Pancreas (tissue), 10 donors: ENCODE results near the gene CHPF. TPM values are rescaled to one million over a fixed set of nuclear protein-coding genes. Genes with fewer than 3 reads are reported as not detected.
A peak's percentile ranks its signal among the peaks of the same experiment; 100 is the strongest.

Source experiments
- ATAC-seq, 4 donors: fragments of 200-7000 bp; cut with Tn5 transposase; one replicate each; pipeline versions ENCODE4 v1.8.0 to v1.9.1; 2020; ENCODE audit warnings: mild to moderate bottlenecking in 4 of 4, moderate library complexity in 4 of 4
- DNase-seq, 6 donors: peaks; one replicate each; pipeline ENCODE4 v3.0.0-alpha.2; 2020
- FAIRE-seq: peaks from 2 replicates; lab custom pipeline; 2012; peaks lifted over from hg19 to GRCh38; lab: Jason Lieb, UNC
- H3K27ac ChIP-seq, 4 donors: fragments of 200-600 bp; sonication (generic); 1 replicate in 3 of 4; 2 replicates in 1 of 4; pipeline versions ENCODE4 v1.5.0 to v1.8.0; 2020
- H3K27me3 ChIP-seq, 4 donors: fragments of 200-600 bp; one replicate each; pipeline ENCODE4 v1.8.0; 2021
- H3K36me3 ChIP-seq, 3 donors: fragments of 200-600 bp; sonication (generic) in 1 of 3; one replicate each; pipeline versions ENCODE4 v1.5.0 to v1.8.0; 2020 to 2021
- H3K4me1 ChIP-seq, 3 donors: fragments of 200-600 bp; one replicate each; pipeline ENCODE4 v1.8.0; 2021
- H3K4me3 ChIP-seq, 4 donors: fragments of 200-600 bp; sonication (generic) in 2 of 4; one replicate each; pipeline versions ENCODE4 v1.5.0 to v1.8.0; 2020 to 2021
- H3K9me3 ChIP-seq, 4 donors: fragments of 200-600 bp; one replicate each; pipeline ENCODE4 v1.8.0; 2021
- WGBS, 2 donors: extraction: QIAGEN DNeasy Blood & Tissue Kit; methylation state at CpG; one replicate each; pipeline ENCODE4 v1.1.7; 2013; 5-methylcytosine and 5-hydroxymethylcytosine counted together
- intact Hi-C, 3 donors: fragments of 100-400 bp; cut with DNase I; formaldehyde crosslinking; loops; one replicate each; pipeline versions ENCODE4 v1.11.1 to v1.14.2; 2022
- polyA plus RNA-seq, 2 donors: library from polyadenylated mRNA; stranded (reverse); fragments of 200-250 nt; gene quantifications; one replicate each; pipeline ENCODE4 v1.2.3, GENCODE V29; 2013
- total RNA-seq, 6 donors: library from RNA; stranded (reverse); fragmentation: NEBNext Ultra II Directional in 4 of 6; extraction: Animal tissue kit (Norgen Biotek cat#: 25700) in 4 of 6; gene quantifications; one replicate each; pipeline versions ENCODE4 v1.2.1 to v1.2.4, GENCODE V29; 2021 to 2023
- TF ChIP-seq, protein P1 (sequence below), 4 donors: fragments of 200-600 bp; sonication (generic) in 3 of 4; IDR thresholded peaks; one replicate each; pipeline versions ENCODE4 v1.5.0 to v1.8.0; 2021; ENCODE audit warnings: antibody characterized with exemption in 4 of 4
- donor health status: healthy with polysubstance abuse.
- donor health status: DM: no; HTN: no; CAD: no; lungs with moderate emphysema.
- donor health status: DM: no; HTN: no; CAD: no.
- donor health status: control.
- donor health status: control.
- donor health status: Bipolar disorder and iron deficiency.
- donor health status: DM: yes; HTN: yes; CAD: no.
- donor health status: DM: no; HTN: no; CAD: no.
- donor health status: DM: no; HTN: no; CAD: no.
- donor health status: DM: yes; HTN: yes; CAD: no.

The CHPF gene
- total and polyA plus RNA-seq, 8 donors: 55.1 to 105 (median 68.5) TPM

DNA sequence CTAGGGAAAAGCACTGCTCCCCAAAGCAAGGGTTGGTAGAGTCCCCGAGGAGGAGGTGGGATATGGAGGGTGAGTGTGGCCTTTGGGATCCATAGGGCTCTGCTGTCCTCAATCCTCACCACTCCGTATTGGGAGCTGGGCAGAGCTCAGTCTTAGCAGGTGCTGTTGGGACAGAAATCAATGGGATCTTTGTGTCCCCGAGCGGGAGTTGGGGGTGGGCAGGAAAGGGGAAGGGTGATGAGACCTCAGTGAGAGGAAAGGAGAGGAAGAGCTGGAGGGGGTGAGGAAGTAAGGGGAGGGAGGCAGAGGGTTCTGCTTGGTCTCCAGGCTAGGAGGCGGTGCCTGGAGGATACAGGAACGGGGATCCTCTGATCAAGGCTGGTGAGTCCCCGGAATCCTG, 26.7 kb downstream of the CHPF start:
- WGBS, 2 donors: 64 to 73% methylated on average over 7 of the region's 7 CpGs
- intact Hi-C loops: no loop called here
- no peaks in the 10 kb centered on the region for H3K27me3 ChIP-seq

DNA sequence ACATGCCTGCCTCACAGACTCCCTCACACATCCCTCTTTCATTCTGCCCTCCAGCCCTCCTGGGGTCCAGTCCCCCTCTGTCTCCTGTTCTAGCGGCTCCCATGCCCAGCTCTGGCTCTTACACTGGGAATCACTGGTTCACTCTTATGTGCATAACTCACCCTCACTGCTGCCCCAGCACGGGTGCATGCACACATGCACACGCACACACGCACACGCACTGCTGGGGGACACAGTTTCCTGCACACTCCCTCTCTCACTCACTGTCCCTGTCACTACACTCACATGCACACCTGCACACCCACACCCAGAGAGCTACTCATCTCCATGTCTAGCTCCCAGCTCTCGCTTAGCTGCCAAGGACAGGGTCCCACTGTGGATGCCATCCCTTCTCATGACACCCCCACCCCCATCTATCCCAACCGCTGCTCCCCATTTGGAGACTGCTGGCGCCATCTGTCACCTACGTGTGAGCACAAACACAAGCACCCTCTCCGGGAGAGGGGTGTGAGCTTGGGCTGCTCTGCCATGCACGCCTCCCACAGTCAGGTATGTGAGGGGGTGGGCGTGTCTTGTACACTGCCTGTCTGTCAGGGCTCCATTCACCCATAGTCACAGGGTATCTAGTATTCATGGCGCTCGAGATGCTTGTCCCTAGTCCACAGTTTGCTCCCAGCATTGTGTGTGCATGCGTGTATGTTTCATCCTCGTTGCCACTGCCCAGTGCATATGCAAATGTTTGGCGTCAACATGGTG, 27.6 kb downstream of the CHPF start:
- WGBS, 2 donors: 57 to 70% methylated on average over 17 of the region's 17 CpGs
- H3K27me3 ChIP-seq: no peaks in the 10 kb centered on the region
- no peak for FAIRE-seq

More for the DNA sequence above, 26.7 kb downstream of the CHPF start:
- no peak for ATAC-seq
- FAIRE-seq: no peak
- H3K36me3 ChIP-seq: no peaks in the 10 kb centered on the region
- no peaks in the 10 kb centered on the region for H3K4me1 ChIP-seq
- no peak overlapping the region for H3K4me3 ChIP-seq
- DNase-seq: no peak
- TF ChIP-seq, protein P1, sequence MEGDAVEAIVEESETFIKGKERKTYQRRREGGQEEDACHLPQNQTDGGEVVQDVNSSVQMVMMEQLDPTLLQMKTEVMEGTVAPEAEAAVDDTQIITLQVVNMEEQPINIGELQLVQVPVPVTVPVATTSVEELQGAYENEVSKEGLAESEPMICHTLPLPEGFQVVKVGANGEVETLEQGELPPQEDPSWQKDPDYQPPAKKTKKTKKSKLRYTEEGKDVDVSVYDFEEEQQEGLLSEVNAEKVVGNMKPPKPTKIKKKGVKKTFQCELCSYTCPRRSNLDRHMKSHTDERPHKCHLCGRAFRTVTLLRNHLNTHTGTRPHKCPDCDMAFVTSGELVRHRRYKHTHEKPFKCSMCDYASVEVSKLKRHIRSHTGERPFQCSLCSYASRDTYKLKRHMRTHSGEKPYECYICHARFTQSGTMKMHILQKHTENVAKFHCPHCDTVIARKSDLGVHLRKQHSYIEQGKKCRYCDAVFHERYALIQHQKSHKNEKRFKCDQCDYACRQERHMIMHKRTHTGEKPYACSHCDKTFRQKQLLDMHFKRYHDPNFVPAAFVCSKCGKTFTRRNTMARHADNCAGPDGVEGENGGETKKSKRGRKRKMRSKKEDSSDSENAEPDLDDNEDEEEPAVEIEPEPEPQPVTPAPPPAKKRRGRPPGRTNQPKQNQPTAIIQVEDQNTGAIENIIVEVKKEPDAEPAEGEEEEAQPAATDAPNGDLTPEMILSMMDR (IDR thresholded peaks at IDR 0.05): no peak
- H3K27ac ChIP-seq: no peak overlapping the region
- H3K9me3 ChIP-seq: no peaks in the 10 kb centered on the region

DNA sequence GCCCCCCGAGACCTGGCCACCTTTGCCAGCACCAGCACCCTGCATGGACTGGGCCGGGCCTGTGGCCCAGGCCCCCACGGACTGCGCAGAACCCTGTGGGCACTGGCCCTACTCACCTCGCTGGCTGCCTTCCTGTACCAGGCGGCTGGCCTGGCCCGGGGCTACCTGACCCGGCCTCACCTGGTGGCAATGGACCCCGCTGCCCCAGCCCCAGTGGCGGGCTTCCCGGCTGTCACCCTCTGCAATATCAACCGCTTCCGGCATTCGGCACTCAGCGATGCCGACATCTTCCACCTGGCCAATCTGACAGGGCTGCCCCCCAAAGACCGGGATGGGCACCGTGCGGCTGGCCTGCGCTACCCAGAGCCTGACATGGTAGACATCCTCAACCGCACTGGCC, 28.8 kb downstream of the CHPF start:
- DNase-seq (no peak), FAIRE-seq (no peak), ATAC-seq (no peak)
- Histone ChIP-seq H3K4me3 (no peak overlapping the region), H3K9me3 (no peaks in the 10 kb centered on the region), H3K36me3 (no peaks in the 10 kb centered on the region), H3K27ac (no peak overlapping the region), H3K27me3 (no peaks in the 10 kb centered on the region), H3K4me1 (no peaks in the 10 kb centered on the region)
- intact Hi-C loops: no loop called here
- TF ChIP-seq, protein P1 (IDR thresholded peaks at IDR 0.05): no peak
- 82 to 87% methylated on average over 20 to 21 of the region's 21 CpGs for WGBS, 2 donors

More for the DNA sequence above, 27.6 kb downstream of the CHPF start:
- Histone ChIP-seq H3K36me3 (no peaks in the 10 kb centered on the region), H3K27ac (no peak overlapping the region), H3K4me3 (no peak overlapping the region), H3K4me1 (no peaks in the 10 kb centered on the region), H3K9me3 (no peaks in the 10 kb centered on the region)
- no peak for ATAC-seq
- TF ChIP-seq, protein P1 (IDR thresholded peaks at IDR 0.05): no peak
- no peak for DNase-seq
- intact Hi-C loops: no loop called here

DNA sequence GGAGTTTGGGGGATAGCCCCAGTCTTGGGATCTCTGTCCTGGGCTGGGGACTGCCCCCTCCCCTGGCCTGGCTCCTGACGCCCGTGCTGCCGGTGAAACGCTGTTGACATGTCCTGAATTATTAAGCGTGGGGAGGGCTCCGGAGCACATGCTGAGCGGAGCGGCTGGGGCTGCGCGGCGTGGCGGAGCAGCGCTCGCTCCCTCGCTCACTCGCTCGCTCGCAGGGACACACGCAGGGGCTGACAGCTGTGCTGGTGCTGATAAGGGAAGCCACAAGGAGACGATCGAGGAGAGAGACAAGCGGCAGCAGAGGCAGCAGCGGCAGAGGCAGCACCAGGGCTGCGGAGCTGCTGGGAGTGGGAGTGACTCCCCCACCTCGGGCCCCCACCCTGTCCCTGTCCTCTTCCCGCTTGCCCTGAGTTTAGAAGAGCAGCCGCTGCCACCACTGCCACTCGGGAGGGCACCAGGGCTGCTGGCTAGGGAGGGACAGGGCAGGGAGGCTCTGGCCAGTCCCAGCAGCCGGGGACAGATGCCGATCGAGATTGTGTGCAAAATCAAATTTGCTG, 29.3 kb downstream of the CHPF start, which contains the start of gene ASIC4:
Gene ASIC4 (plus strand): TSS at position 287 of the 566 bp plus-strand sequence. CDS start 243 bp downstream, at position 530.
- Histone ChIP-seq H3K36me3 (no peaks in the 10 kb centered on the region), H3K27me3 (no peaks in the 10 kb centered on the region)
- WGBS, 2 donors: 12 to 17% methylated on average over 30 to 31 of the region's 31 CpGs

More for the DNA sequence above, 29.3 kb downstream of the CHPF start, which contains the start of gene ASIC4:
- TF ChIP-seq, protein P1 (IDR thresholded peaks at IDR 0.05): no peak
- Histone ChIP-seq H3K27ac (no peak within 1 kb of the TSS), H3K4me3 (no peak within 1 kb of the TSS), H3K4me1 (no peaks in the 10 kb centered on the region), H3K9me3 (no peaks in the 10 kb centered on the region)
- ATAC-seq (peak in 2 of 4 donors; percentile 9 to 13), DNase-seq (no peak), FAIRE-seq (no peak)
- intact Hi-C loops: no loop called here
